Activated B cell treated with CpG ODN at 0.5 μM for 24 hours (primary cell): ENCODE measurements around the gene HAUS1. TPM values are rescaled to one million over a fixed set of nuclear protein-coding genes. Genes with fewer than 3 reads are reported as not detected.
"Not testable (repeated sequence)": the region's sequence is repeated elsewhere in the genome, so short reads cannot be mapped to it uniquely, and the experiment has no call there.

ENCODE experiments used
- ATAC-seq: fragments of 200-7000 bp; cut with Tn5 transposase; one replicate; pipeline ENCODE4 v1.10.0; 2021; ENCODE audit warnings: low read depth, mild to moderate bottlenecking, moderate library complexity
- CTCF ChIA-PET: fragments of 350-600 bp; sonication (Branson Sonifier 250); formaldehyde crosslinking; loops from one replicate; lab custom pipeline; 2021; ENCODE audit warnings: antibody characterized with exemption; lab: Charles Lee
- POLR2A ChIA-PET: fragments of 350-600 bp; sonication (Branson Sonifier 250); formaldehyde crosslinking; loops from one replicate; lab custom pipeline; 2021; ENCODE audit warnings: antibody characterized with exemption; lab: Charles Lee
- DNase-seq: peaks from one replicate; pipeline ENCODE4 v3.0.0; 2022
- H3K27ac Mint-ChIP-seq: one replicate; pipeline ENCODE4 v1.8.0; 2020; ENCODE audit warnings: mixed read lengths
- H3K27me3 Mint-ChIP-seq: one replicate; pipeline ENCODE4 v1.8.0; 2021; ENCODE audit warnings: mixed read lengths
- H3K36me3 Mint-ChIP-seq: one replicate; pipeline ENCODE4 v1.8.0; 2021; ENCODE audit warnings: low read depth, mixed read lengths
- H3K4me1 Mint-ChIP-seq: one replicate; pipeline ENCODE4 v1.8.0; 2021; ENCODE audit warnings: mixed read lengths
- H3K4me3 Mint-ChIP-seq: one replicate; pipeline ENCODE4 v1.8.0; 2020; ENCODE audit warnings: mild to moderate bottlenecking, mixed read lengths
- H3K9me3 Mint-ChIP-seq: one replicate; pipeline ENCODE4 v1.8.0; 2020; ENCODE audit warnings: mixed read lengths
- CTCF ChIP-seq: fragments of 200-600 bp; IDR thresholded peaks from one replicate; pipeline ENCODE4 v1.8.0; 2022; ENCODE audit warnings: antibody characterized with exemption, mild to moderate bottlenecking
- intact Hi-C: fragments of 100-400 bp; cut with micrococcal nuclease; formaldehyde crosslinking; loops from one replicate; pipeline ENCODE4 v1.15.1; 2024
- total RNA-seq: library from RNA; stranded (reverse); gene quantifications from 2 replicates; pipeline ENCODE4 v1.2.3, GENCODE V29; 2022

HAUS1 gene
- total RNA-seq, 1 donor from 2014 or later, result 34.6 TPM

GRCh38 chr18:46160050-46160798 lies 56.0 kb downstream of the HAUS1 start:
- intact Hi-C loops, result loop anchor here (10.0 kb wide), 1 partner anchor 1525 kb away; no protein-coding TSS in a partner anchor
- POLR2A ChIA-PET, result no interaction called here
- Mint-ChIP-seq H3K36me3 (no peaks in the 10 kb centered on the region), H3K27me3 (no peaks in the 10 kb centered on the region), H3K4me3 (no peak overlapping the region), H3K9me3 (no peaks in the 10 kb centered on the region), H3K4me1 (peaks cover 14% of the 10 kb centered on the region), H3K27ac (no peak overlapping the region)
- CTCF ChIA-PET, result interaction anchor here (0.8 to 2.4 kb wide), 2 partner anchors 11 to 13 kb away, joined by 3 to 11 read pairs; a partner anchor contains a TSS
- no peak for TF ChIP-seq CTCF
- DNase-seq (no peak), ATAC-seq (no peak)

DNA sequence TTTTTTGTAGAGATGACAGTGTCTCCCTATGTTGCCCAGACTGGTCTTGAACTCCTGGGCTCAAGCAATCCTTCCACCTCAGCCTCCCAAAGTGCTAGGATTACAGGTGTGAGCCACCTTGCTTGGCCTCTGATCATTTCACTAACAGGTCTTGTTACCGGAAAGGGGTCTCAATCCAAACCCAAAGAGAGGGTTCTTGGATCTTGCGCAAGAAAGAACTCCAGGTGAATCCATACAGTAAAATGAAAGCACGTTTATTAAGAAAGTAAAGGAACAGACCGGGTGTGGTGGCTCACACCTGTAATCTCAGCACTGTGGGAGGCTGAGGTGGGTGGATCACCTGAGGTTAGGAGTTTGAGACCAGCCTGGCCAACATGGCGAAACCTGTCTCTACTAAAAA lies 56.7 kb downstream of the HAUS1 start:
- H3K4me3 Mint-ChIP-seq, CTCF ChIA-PET, H3K9me3 Mint-ChIP-seq, H3K27ac Mint-ChIP-seq, H3K4me1 Mint-ChIP-seq, H3K27me3 Mint-ChIP-seq, H3K36me3 Mint-ChIP-seq, POLR2A ChIA-PET, ATAC-seq, DNase-seq: not testable (repeated sequence)
- intact Hi-C loops, result loop anchor here (10.0 kb wide), 1 partner anchor 1524 kb away; no protein-coding TSS in a partner anchor

DNA sequence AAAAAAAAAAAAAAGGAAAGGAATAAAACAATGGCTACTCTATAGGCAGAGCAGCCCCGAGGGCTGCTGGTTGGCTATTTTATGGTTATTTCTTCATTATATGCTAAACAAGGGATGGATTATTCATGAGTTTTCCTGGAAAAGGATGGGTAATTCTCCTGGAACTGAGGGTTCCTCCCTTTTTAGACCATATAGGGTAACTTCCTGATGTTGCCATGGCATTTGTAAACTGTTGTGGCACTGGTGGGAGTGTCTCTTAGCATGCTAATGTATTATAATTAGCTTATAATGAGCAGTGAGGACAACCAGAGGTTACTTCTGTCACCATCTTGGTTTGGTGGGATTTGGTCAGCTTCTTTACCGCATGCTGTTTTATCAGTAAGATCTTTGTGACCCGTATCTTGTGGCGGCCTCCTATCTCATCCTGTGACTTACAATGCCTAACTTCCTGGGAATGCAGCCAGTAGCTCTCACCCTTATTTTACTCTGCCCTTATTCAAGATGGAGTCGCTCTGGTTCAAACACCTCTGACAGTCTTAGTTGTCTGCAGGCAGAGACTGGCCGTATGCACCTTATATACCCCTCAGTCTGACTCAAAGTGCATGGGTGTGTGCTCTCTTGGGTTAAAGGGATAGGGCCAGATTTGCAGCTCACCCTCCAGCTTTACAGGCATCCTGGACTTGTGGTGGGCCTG lies 57.7 kb downstream of the HAUS1 start:
- Mint-ChIP-seq H3K4me1 (peaks cover 4% of the 10 kb centered on the region), H3K36me3 (no peaks in the 10 kb centered on the region), H3K27me3 (no peaks in the 10 kb centered on the region), H3K9me3 (no peaks in the 10 kb centered on the region), H3K27ac (no peak overlapping the region), H3K4me3 (no peak overlapping the region)
- ATAC-seq (no peak), DNase-seq (no peak)
- TF ChIP-seq CTCF, result no peak
- intact Hi-C loops, result loop anchor here (10.0 kb wide), 1 partner anchor 1523 kb away; no protein-coding TSS in a partner anchor
- POLR2A ChIA-PET, result no interaction called here
- CTCF ChIA-PET, result interaction anchor here (1.2 to 2.9 kb wide), 2 partner anchors 12 to 13 kb away, joined by 3 to 12 read pairs; a partner anchor contains a TSS

- no peaks in the 10 kb centered on the region for H3K9me3 Mint-ChIP-seq
- POLR2A ChIA-PET, result no interaction called here
- TF ChIP-seq CTCF, result no peak
- H3K4me3 Mint-ChIP-seq, result no peak overlapping the region
- no peak overlapping the region for H3K27ac Mint-ChIP-seq
- DNase-seq (no peak), ATAC-seq (no peak)
- intact Hi-C loops, result loop anchor here (10.0 kb wide), 1 partner anchor 1522 kb away; no protein-coding TSS in a partner anchor
- H3K4me1 Mint-ChIP-seq, result peaks cover 14% of the 10 kb centered on the region
- CTCF ChIA-PET, result interaction anchor here (2.9 kb wide), 1 partner anchor 10 kb away, joined by 12 read pairs; a partner anchor contains a TSS
- no peaks in the 10 kb centered on the region for H3K36me3 Mint-ChIP-seq
- H3K27me3 Mint-ChIP-seq, result no peaks in the 10 kb centered on the region
These were observed 58.9 kb downstream of the HAUS1 start for GRCh38 chr18:46163091-46163490.

DNA sequence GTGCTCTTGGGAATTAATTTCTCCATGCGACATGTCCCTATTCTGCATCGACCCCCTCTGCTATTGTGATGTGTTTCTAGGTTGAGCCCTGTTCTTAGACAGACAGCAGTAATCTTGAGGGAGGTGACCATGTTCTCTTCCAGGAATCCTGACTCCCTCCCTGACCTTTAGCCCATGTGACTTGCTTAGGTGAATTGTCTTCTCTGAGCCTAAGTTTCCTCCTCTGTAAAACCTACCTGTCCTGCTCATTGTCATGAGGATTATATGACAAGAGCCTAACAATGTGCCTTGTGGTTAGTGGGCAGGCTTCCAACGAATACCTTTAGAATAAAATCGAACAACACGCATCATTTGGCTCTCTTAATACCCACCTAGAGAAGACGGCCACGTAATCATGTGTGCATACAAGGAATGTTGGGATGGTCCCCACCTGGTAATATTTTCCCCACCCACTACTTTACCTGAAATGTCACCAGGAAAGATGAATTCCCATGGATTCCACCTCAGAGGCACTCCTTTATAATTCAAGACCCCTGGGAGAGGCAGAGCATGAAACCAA lies 59.8 kb downstream of the HAUS1 start:
- no peak for TF ChIP-seq CTCF
- no peak for DNase-seq
- ChIA-PET CTCF (interaction anchor here (2.9 kb wide), 1 partner anchor 9 kb away, joined by 12 read pairs; a partner anchor contains a TSS), POLR2A (interaction anchor here (1.3 kb wide), 1 partner anchor 10 kb away, joined by 4 read pairs; a partner anchor contains a TSS)
- ATAC-seq, result no peak
- intact Hi-C loops, result loop anchor here (10.0 kb wide), 1 partner anchor 1521 kb away; no protein-coding TSS in a partner anchor
- Mint-ChIP-seq H3K27me3 (no peaks in the 10 kb centered on the region), H3K9me3 (no peaks in the 10 kb centered on the region), H3K4me1 (peaks cover 19% of the 10 kb centered on the region), H3K4me3 (no peak overlapping the region), H3K27ac (no peak overlapping the region), H3K36me3 (no peaks in the 10 kb centered on the region)

DNA sequence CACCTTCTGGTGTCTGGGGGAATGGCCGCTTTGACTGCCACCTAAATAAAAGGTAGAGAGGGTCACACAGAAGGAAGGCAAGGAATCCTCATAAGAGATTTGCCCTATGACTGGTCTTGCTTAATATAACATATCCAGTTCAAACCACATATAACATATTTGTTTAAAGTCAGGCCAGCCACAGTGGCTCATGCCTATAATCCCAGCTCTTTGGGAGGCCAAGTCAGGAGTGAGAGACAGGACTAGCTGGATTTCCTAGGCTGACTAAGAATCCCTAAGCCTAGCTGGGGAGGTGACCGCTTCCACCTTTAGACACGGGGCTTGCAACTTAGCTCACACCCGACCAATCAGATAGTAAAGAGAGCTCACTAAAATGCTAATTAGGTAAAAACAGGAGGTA lies 60.3 kb downstream of the HAUS1 start:
- ATAC-seq, H3K27me3 Mint-ChIP-seq, H3K36me3 Mint-ChIP-seq, H3K9me3 Mint-ChIP-seq, H3K27ac Mint-ChIP-seq, DNase-seq, H3K4me3 Mint-ChIP-seq: not testable (repeated sequence)
- intact Hi-C loops, result loop anchor here (10.0 kb wide), 1 partner anchor 1520 kb away; no protein-coding TSS in a partner anchor
- H3K4me1 Mint-ChIP-seq, result peaks cover 24% of the 10 kb centered on the region
- CTCF ChIA-PET, result interaction anchor here (1.7 kb wide), 1 partner anchor 9 kb away, joined by 5 read pairs; a partner anchor contains a TSS
- POLR2A ChIA-PET, result interaction anchor here (1.3 kb wide), 1 partner anchor 9 kb away, joined by 4 read pairs; a partner anchor contains a TSS
